Spleen (tissue), 11 donors: ENCODE data around the gene AHNAK. TPM values are rescaled to one million over a fixed set of nuclear protein-coding genes. Genes with fewer than 3 reads are reported as not detected.
"Not testable (repeated sequence)": the region's sequence is repeated elsewhere in the genome, so short reads cannot be mapped to it uniquely, and the experiment has no call there.

Source experiments
- DNase-seq: peaks from one replicate; pipeline ENCODE4 v3.0.0-alpha.2; 2020
- H3K27ac ChIP-seq, 8 donors: fragments of 200-600 bp; sonication (generic) in 7 of 8; 1 replicate in 4 of 8; 2 replicates in 4 of 8; pipeline versions ENCODE4 v1.5.0 to v1.8.0; 2016 to 2021; ENCODE audit warnings: inconsistent platforms in 4 of 8, mild to moderate bottlenecking in 4 of 8, moderate library complexity in 1 of 8
- H3K27me3 ChIP-seq, 7 donors: fragments of 200-600 bp; sonication (generic) in 6 of 7; replicated peaks in 1 of 7; 1 replicate in 4 of 7; 2 replicates in 3 of 7; pipeline versions ENCODE4 v1.5.0 to v1.8.0; 2016 to 2021; ENCODE audit warnings: inconsistent platforms in 3 of 7, mild to moderate bottlenecking in 1 of 7
- H3K36me3 ChIP-seq, 6 donors: fragments of 200-600 bp; sonication (generic) in 5 of 6; 1 replicate in 4 of 6; 2 replicates in 2 of 6; pipeline versions ENCODE4 v1.5.0 to v1.8.0; 2016 to 2021; ENCODE audit warnings: inconsistent platforms in 2 of 6
- H3K4me1 ChIP-seq, 6 donors: fragments of 200-600 bp; sonication (generic) in 5 of 6; 1 replicate in 3 of 6; 2 replicates in 3 of 6; pipeline versions ENCODE4 v1.5.0 to v1.8.0; 2016 to 2021; ENCODE audit warnings: inconsistent platforms in 3 of 6
- H3K4me3 ChIP-seq, 8 donors: fragments of 200-600 bp; sonication (generic) in 7 of 8; 1 replicate in 4 of 8; 2 replicates in 4 of 8; pipeline versions ENCODE4 v1.5.0 to v1.8.0; 2016 to 2021; ENCODE audit warnings: inconsistent platforms in 4 of 8, mild to moderate bottlenecking in 4 of 8, moderate library complexity in 2 of 8
- H3K9me3 ChIP-seq, 8 donors: fragments of 200-600 bp; sonication (generic) in 7 of 8; 1 replicate in 4 of 8; 2 replicates in 4 of 8; pipeline versions ENCODE4 v1.5.0 to v1.8.0; 2016 to 2021; ENCODE audit warnings: inconsistent platforms in 4 of 8
- CTCF ChIP-seq, 11 experiments: fragments of 200-600 bp in 7 of 11; fragments of 450-650 bp in 4 of 11; sonication (generic) in 4 of 11; IDR thresholded peaks in 8 of 11; conservative IDR thresholded peaks in 3 of 11; 1 replicate in 7 of 11; 2 replicates in 4 of 11; pipeline versions ENCODE4 v1.4.0 to v1.8.0; 2016 to 2021; ENCODE audit warnings: antibody characterized with exemption in 11 of 11, inconsistent platforms in 4 of 11, mild to moderate bottlenecking in 1 of 11
- POLR2A ChIP-seq, 3 donors: fragments of 450-650 bp; IDR thresholded peaks; one replicate each; pipeline ENCODE4 v1.5.1; 2017; ENCODE audit warnings: antibody characterized with exemption in 3 of 3, mild to moderate bottlenecking in 1 of 3
- POLR2AphosphoS5 ChIP-seq, 3 donors: sonication (generic); formaldehyde crosslinking; IDR thresholded peaks; one replicate each; pipeline ENCODE4 v1.5.1; 2017; ENCODE audit warnings: antibody characterized with exemption in 3 of 3
- WGBS, 5 donors: extraction: QIAGEN DNeasy Blood & Tissue Kit in 3 of 5; methylation state at CpG; one replicate each; pipeline versions ENCODE4 v1.1.5 to v1.1.7; 2013 to 2018; 5-methylcytosine and 5-hydroxymethylcytosine counted together
- intact Hi-C: fragments of 100-400 bp; cut with DNase I; formaldehyde crosslinking; loops from one replicate; pipeline ENCODE4 v1.15.0; 2023; ENCODE audit warnings: low total_unique reads
- polyA plus RNA-seq, 3 donors: library from polyadenylated mRNA; stranded (reverse); fragments of 200-250 nt; gene quantifications; one replicate each; pipeline ENCODE4 v1.2.1, GENCODE V29; 2013
- total RNA-seq, 7 donors: library from RNA; depleted of rRNA in 3 of 7; stranded (reverse); fragments of >200 nt in 3 of 7; fragmentation: NEBNext Ultra II Directional in 4 of 7; extraction: Animal tissue kit (Norgen Biotek cat#: 25700) in 4 of 7; gene quantifications; one replicate each; pipeline versions ENCODE4 v1.1.0 to v1.2.1, GENCODE V29; 2016 to 2021
- donor health status: healthy with polysubstance abuse.
- donor health status: DM: no; HTN: no; CAD: no; lungs with moderate emphysema.
- donor health status: DM: no; HTN: no; CAD: no.
- donor health status: Bipolar disorder and iron deficiency.
- donor health status: healthy.
- donor health status: DM: no; HTN: no; CAD: no.
- donor health status: DM: yes; HTN: yes; CAD: no.

AHNAK gene
- total and polyA plus RNA-seq, 10 donors: 11.8 to 370 (median 259) TPM

GRCh38 chr11:62588966-62589637 lies 42.5 kb upstream of the AHNAK start:
- intact Hi-C loops: no loop called here
- peaks cover 0 to 62% (median 46%) of the 10 kb centered on the region in 6 donors for H3K36me3 ChIP-seq

GRCh38 chr11:62585356-62585755 lies 38.8 kb upstream of the AHNAK start:
- H3K27me3 ChIP-seq, H3K4me3 ChIP-seq, H3K27ac ChIP-seq, intact Hi-C loops, H3K9me3 ChIP-seq: not testable (repeated sequence)
- WGBS, 5 donors: 93 to 100% (median 95%) methylated on average over 7 of the region's 7 CpGs
- DNase-seq: peak; percentile 9
- Histone ChIP-seq H3K4me1 (peaks cover 2 to 44% (median 15%) of the 10 kb centered on the region in 6 donors), H3K36me3 (peaks cover 0 to 86% (median 62%) of the 10 kb centered on the region in 6 donors)

More at GRCh38 chr11:62588966-62589637, 42.5 kb upstream of the AHNAK start:
- H3K27me3 ChIP-seq: no peaks in the 10 kb centered on the region
- H3K4me3 ChIP-seq: no peak overlapping the region
- DNase-seq: peak; percentile 47
- peaks cover 19 to 75% (median 45%) of the 10 kb centered on the region in 6 donors for H3K4me1 ChIP-seq
- WGBS, 5 donors: 69 to 77% (median 72%) methylated on average over 18 of the region's 18 CpGs
- no peaks in the 10 kb centered on the region for H3K9me3 ChIP-seq
- H3K27ac ChIP-seq: no peak overlapping the region
- TF ChIP-seq CTCF (IDR thresholded peaks at IDR 0.05 in 8 of 11, conservative IDR thresholded peaks at IDR 0.05 in 3 of 11) (peak in 1 of 11 experiments; percentile 19), POLR2AphosphoS5 (IDR thresholded peaks at IDR 0.05) (no peak)

GRCh38 chr11:62581735-62582134 lies 35.1 kb upstream of the AHNAK start:
- H3K27me3 ChIP-seq, H3K9me3 ChIP-seq, intact Hi-C loops, H3K27ac ChIP-seq, H3K4me3 ChIP-seq: not testable (repeated sequence)
- Histone ChIP-seq H3K36me3 (peaks cover 0 to 98% (median 70%) of the 10 kb centered on the region in 6 donors), H3K4me1 (peaks cover 0 to 23% (median 7%) of the 10 kb centered on the region in 6 donors)
- peak; percentile 8 for DNase-seq
- 94 to 96% (median 95%) methylated on average over 4 of the region's 4 CpGs for whole genome bisulfite sequencing, 5 donors

GRCh38 chr11:62580959-62581715 lies 34.5 kb upstream of the AHNAK start:
- H3K4me1 ChIP-seq: peaks cover 2 to 26% (median 13%) of the 10 kb centered on the region in 6 donors
- WGBS, 5 donors: 88 to 97% (median 93%) methylated on average over 11 to 18 of the region's 18 CpGs
- H3K4me3 ChIP-seq: no peak overlapping the region
- TF ChIP-seq CTCF (IDR thresholded peaks at IDR 0.05 in 8 of 11, conservative IDR thresholded peaks at IDR 0.05 in 3 of 11) (no peak), POLR2AphosphoS5 (IDR thresholded peaks at IDR 0.05) (no peak), POLR2A (IDR thresholded peaks at IDR 0.05) (no peak)
- intact Hi-C loops: no loop called here
- H3K36me3 ChIP-seq: peaks cover 0 to 98% (median 68%) of the 10 kb centered on the region in 6 donors
- H3K27me3 ChIP-seq: no peaks in the 10 kb centered on the region
- no peak overlapping the region for H3K27ac ChIP-seq
- DNase-seq: peak; percentile 66
- no peaks in the 10 kb centered on the region for H3K9me3 ChIP-seq

- Histone ChIP-seq H3K9me3 (no peaks in the 10 kb centered on the region), H3K36me3 (peaks cover 0 to 89% (median 58%) of the 10 kb centered on the region in 6 donors), H3K4me1 (peaks cover 15 to 44% (median 31%) of the 10 kb centered on the region in 6 donors), H3K27me3 (no peaks in the 10 kb centered on the region), H3K4me3 (no peak overlapping the region), H3K27ac (peak overlapping the region in 1 of 8 donors; percentile 87)
- TF ChIP-seq POLR2AphosphoS5 (IDR thresholded peaks at IDR 0.05) (no peak), POLR2A (IDR thresholded peaks at IDR 0.05) (no peak), CTCF (IDR thresholded peaks at IDR 0.05 in 8 of 11, conservative IDR thresholded peaks at IDR 0.05 in 3 of 11) (no peak)
- intact Hi-C loops: no loop called here
- DNase-seq: no peak
- 88 to 94% (median 91%) methylated on average over 2 of the region's 2 CpGs for WGBS, 5 donors
Observed at GRCh38 chr11:62579252-62579651, 32.6 kb upstream of the AHNAK start.
